GM12878 (cell line): Measurements from ENCODE around the gene PROSER3. TPM values are rescaled to one million over a fixed set of nuclear protein-coding genes. Genes with fewer than 3 reads are reported as not detected.

Experiments
- ATF7 ChIP-seq: fragments of 450-650 bp; IDR thresholded peaks from 2 replicates; pipeline ENCODE4 v1.6.1; 2016; ENCODE audit warnings: low read depth, mild to moderate bottlenecking
- BHLHE40 ChIP-seq, 2 experiments: fragments of 450-650 bp in 1 of 2; IDR thresholded peaks; 2 replicates each; pipeline ENCODE4 v1.6.1; 2011 to 2017; ENCODE audit warnings: low read depth in 2 of 2, borderline replicate concordance in 1 of 2, improper control_type of control experiment in 1 of 2, low read length in 1 of 2, mild to moderate bottlenecking in 1 of 2
- BRCA1 ChIP-seq: IDR thresholded peaks from 2 replicates; pipeline ENCODE4 v1.6.1; 2011; ENCODE audit warnings: low read depth, low read length, improper control_type of control experiment
- CREM ChIP-seq: IDR thresholded peaks from 2 replicates; pipeline ENCODE4 v1.6.1; 2014; ENCODE audit warnings: antibody characterized with exemption, low read depth
- ESRRA ChIP-seq: IDR thresholded peaks from 2 replicates; pipeline ENCODE4 v1.6.1; 2012; ENCODE audit warnings: mild to moderate bottlenecking, low read length, improper control_type of control experiment
- FOS ChIP-seq: IDR thresholded peaks from 3 replicates; pipeline ENCODE4 v1.6.1; 2011; ENCODE audit warnings: borderline replicate concordance; ENCODE audit not compliant: insufficient read length; ENCODE audit errors: extremely low read depth
- GATAD2B ChIP-seq: fragments of 450-650 bp; conservative IDR thresholded peaks from 2 replicates; pipeline ENCODE4 v1.6.1; 2017; ENCODE audit warnings: low read depth, mild to moderate bottlenecking, moderate library complexity
- IKZF2 ChIP-seq, 2 experiments: fragments of 450-650 bp; IDR thresholded peaks; 2 replicates each; pipeline ENCODE4 v1.6.1; 2017; ENCODE audit warnings: mild to moderate bottlenecking in 2 of 2, moderate library complexity in 2 of 2
- IRF4 ChIP-seq: IDR thresholded peaks from 2 replicates; pipeline ENCODE4 v1.6.1; 2011; ENCODE audit warnings: low read depth, low read length
- MYC ChIP-seq: IDR thresholded peaks from 2 replicates; pipeline ENCODE4 v1.6.1; 2011; ENCODE audit warnings: mild to moderate bottlenecking, low read length, moderate library complexity, inconsistent platforms; ENCODE audit not compliant: insufficient read depth, insufficient replicate concordance, insufficient read length, severe bottlenecking
- PML ChIP-seq: IDR thresholded peaks from 2 replicates; pipeline ENCODE4 v1.6.1; 2012; ENCODE audit warnings: low read length, inconsistent platforms
- SIN3A ChIP-seq: IDR thresholded peaks from 2 replicates; pipeline ENCODE4 v1.6.1; 2012; ENCODE audit warnings: low read depth, low read length, improper control_type of control experiment
- ZNF207 ChIP-seq: fragments of 450-650 bp; IDR thresholded peaks from 2 replicates; pipeline ENCODE4 v1.6.1; 2014; ENCODE audit warnings: antibody characterized with exemption, mild to moderate bottlenecking, borderline replicate concordance
- polyA plus RNA-seq, 11 experiments: library from polyadenylated mRNA; depleted of rRNA in 4 of 11; unstranded in 6 of 11; stranded (reverse) in 5 of 11; fragments of >200 nt; fragmentation: Nextera tagmentation in 4 of 11; fragmentation: Illumina TruSeq in 1 of 11; extraction: Ambion mirVana in 4 of 11; extraction: Trizol in 1 of 11; gene quantifications; 1 replicate in 1 of 11; 2 replicates in 10 of 11; pipeline versions ENCODE4 v1.2.1 to v1.2.3, GENCODE V29; 2011 to 2016; ENCODE audit warnings: inconsistent platforms in 2 of 11, missing spikeins in 2 of 11, low read depth in 1 of 11
- total RNA-seq, 4 experiments: library from RNA; depleted of rRNA in 3 of 4; stranded (reverse); fragments of >200 nt in 3 of 4; fragmentation: Illumina TruSeq in 1 of 4; extraction: Trizol in 1 of 4; gene quantifications; 2 replicates each; pipeline versions ENCODE4 v1.2.1 to v1.2.3, GENCODE V29; 2013 to 2021
- TF ChIP-seq, protein P1 (sequence below): fragments of 150-350 bp; IDR thresholded peaks from 2 replicates; pipeline ENCODE4 v1.6.1; 2016; ENCODE audit warnings: low read depth, low read length
- TF ChIP-seq, protein P2 (sequence below): IDR thresholded peaks from 2 replicates; pipeline ENCODE4 v1.6.1; 2012; ENCODE audit warnings: low read depth, low read length, improper control_type of control experiment
- TF ChIP-seq, protein P3 (sequence below): fragments of 450-650 bp; IDR thresholded peaks from 2 replicates; pipeline ENCODE4 v1.6.1; 2016; ENCODE audit warnings: mild to moderate bottlenecking, moderate library complexity, borderline replicate concordance

Gene PROSER3
- total and polyA plus RNA-seq, 10 of the 15 experiments (the other 5 are each of a cell fraction or from before 2014, with no cell fraction given), result 0.85 to 25.1 (median 9.6) TPM

DNA sequence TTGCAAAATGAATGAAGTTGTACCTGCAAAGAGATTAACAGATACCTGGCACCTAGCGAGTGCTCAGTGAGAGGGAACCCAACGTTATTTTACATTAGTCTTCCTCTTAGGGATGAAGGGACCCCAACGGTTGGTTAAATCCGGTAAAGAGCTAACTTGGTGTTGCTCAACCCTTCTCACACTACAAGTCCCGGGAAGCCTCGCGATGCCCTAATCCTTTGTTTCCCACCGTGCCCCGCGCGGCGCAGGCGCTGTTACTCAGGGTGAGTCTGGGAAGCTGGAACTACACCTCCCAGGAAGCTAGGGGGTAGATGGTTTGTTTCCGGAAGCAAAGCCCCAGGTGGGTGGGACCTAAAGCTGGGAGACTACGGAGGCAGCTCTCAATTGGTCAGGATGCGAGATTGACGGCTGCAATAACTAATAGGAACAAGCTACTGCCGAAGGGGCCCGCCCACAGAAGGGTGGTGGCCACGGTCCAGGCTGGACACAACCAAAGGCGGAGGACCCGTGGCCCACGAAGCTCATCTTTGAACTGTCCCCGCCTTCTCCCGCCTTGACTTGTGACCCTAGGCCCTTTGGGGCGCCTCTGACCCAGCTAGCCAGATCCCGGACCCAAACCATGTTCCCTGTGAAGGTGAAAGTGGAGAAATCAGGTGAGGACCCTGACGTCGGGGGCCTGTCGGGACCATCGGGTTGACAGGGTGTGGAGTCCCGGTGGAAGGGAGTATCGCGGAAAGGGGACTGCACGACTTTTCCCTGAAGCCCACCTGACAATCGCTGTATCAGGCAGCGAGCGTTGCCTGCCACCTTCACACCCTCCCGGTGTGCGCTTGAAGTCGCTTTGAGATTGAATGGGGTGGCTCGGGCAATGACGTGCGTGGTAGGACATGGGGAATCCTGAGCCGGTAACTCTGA, 9.6 kb upstream of the PROSER3 start, which contains the start of gene LIN37 (continued):
- TF ChIP-seq CREM (peak; percentile 94), IKZF2 (IDR thresholded peaks at IDR 0.05) (no peak), ESRRA (peak; percentile 74; the same call in 1 of the 2 replicates), GATAD2B (peak; percentile 65), BRCA1 (peak; percentile 75), SIN3A (peak; percentile 78; the same call in 1 of the 2 replicates), IRF4 (no peak), MYC (no peak), FOS (peak; percentile 72), BHLHE40 (IDR thresholded peaks at IDR 0.05; ENCODE audit: borderline replicate concordance in 1 of 2, low read depth in 2 of 2, low read length in 1 of 2) (peak in 1 of 2 experiments; percentile 34; a peak in 1 of 4 replicates), ZNF207 (peak; percentile 74; the same call in 1 of the 2 replicates), ATF7 (peak; percentile 70), PML (no peak)
- TF ChIP-seq, protein P1, sequence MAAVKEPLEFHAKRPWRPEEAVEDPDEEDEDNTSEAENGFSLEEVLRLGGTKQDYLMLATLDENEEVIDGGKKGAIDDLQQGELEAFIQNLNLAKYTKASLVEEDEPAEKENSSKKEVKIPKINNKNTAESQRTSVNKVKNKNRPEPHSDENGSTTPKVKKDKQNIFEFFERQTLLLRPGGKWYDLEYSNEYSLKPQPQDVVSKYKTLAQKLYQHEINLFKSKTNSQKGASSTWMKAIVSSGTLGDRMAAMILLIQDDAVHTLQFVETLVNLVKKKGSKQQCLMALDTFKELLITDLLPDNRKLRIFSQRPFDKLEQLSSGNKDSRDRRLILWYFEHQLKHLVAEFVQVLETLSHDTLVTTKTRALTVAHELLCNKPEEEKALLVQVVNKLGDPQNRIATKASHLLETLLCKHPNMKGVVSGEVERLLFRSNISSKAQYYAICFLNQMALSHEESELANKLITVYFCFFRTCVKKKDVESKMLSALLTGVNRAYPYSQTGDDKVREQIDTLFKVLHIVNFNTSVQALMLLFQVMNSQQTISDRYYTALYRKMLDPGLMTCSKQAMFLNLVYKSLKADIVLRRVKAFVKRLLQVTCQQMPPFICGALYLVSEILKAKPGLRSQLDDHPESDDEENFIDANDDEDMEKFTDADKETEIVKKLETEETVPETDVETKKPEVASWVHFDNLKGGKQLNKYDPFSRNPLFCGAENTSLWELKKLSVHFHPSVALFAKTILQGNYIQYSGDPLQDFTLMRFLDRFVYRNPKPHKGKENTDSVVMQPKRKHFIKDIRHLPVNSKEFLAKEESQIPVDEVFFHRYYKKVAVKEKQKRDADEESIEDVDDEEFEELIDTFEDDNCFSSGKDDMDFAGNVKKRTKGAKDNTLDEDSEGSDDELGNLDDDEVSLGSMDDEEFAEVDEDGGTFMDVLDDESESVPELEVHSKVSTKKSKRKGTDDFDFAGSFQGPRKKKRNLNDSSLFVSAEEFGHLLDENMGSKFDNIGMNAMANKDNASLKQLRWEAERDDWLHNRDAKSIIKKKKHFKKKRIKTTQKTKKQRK, result peak; percentile 70
- TF ChIP-seq, protein P2, sequence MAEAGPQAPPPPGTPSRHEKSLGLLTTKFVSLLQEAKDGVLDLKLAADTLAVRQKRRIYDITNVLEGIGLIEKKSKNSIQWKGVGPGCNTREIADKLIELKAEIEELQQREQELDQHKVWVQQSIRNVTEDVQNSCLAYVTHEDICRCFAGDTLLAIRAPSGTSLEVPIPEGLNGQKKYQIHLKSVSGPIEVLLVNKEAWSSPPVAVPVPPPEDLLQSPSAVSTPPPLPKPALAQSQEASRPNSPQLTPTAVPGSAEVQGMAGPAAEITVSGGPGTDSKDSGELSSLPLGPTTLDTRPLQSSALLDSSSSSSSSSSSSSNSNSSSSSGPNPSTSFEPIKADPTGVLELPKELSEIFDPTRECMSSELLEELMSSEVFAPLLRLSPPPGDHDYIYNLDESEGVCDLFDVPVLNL, result 0 out of 2 replicates have a peak, but pooled peaks have one; percentile 14
- TF ChIP-seq, protein P3, sequence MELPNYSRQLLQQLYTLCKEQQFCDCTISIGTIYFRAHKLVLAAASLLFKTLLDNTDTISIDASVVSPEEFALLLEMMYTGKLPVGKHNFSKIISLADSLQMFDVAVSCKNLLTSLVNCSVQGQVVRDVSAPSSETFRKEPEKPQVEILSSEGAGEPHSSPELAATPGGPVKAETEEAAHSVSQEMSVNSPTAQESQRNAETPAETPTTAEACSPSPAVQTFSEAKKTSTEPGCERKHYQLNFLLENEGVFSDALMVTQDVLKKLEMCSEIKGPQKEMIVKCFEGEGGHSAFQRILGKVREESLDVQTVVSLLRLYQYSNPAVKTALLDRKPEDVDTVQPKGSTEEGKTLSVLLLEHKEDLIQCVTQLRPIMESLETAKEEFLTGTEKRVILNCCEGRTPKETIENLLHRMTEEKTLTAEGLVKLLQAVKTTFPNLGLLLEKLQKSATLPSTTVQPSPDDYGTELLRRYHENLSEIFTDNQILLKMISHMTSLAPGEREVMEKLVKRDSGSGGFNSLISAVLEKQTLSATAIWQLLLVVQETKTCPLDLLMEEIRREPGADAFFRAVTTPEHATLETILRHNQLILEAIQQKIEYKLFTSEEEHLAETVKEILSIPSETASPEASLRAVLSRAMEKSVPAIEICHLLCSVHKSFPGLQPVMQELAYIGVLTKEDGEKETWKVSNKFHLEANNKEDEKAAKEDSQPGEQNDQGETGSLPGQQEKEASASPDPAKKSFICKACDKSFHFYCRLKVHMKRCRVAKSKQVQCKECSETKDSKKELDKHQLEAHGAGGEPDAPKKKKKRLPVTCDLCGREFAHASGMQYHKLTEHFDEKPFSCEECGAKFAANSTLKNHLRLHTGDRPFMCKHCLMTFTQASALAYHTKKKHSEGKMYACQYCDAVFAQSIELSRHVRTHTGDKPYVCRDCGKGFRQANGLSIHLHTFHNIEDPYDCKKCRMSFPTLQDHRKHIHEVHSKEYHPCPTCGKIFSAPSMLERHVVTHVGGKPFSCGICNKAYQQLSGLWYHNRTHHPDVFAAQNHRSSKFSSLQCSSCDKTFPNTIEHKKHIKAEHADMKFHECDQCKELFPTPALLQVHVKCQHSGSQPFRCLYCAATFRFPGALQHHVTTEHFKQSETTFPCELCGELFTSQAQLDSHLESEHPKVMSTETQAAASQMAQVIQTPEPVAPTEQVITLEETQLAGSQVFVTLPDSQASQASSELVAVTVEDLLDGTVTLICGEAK, result peak; percentile 93
